HG02884 (cell line): ENCODE data around the gene ARID5A.

Experiments used
- ATAC-seq: cut with Tn5 transposase; IDR thresholded peaks from one replicate; pipeline ENCODE4 v1.9.1; 2021; ENCODE audit warnings: mild to moderate bottlenecking, moderate library complexity; ENCODE audit not compliant: unreplicated experiment

ARID5A gene

DNA sequence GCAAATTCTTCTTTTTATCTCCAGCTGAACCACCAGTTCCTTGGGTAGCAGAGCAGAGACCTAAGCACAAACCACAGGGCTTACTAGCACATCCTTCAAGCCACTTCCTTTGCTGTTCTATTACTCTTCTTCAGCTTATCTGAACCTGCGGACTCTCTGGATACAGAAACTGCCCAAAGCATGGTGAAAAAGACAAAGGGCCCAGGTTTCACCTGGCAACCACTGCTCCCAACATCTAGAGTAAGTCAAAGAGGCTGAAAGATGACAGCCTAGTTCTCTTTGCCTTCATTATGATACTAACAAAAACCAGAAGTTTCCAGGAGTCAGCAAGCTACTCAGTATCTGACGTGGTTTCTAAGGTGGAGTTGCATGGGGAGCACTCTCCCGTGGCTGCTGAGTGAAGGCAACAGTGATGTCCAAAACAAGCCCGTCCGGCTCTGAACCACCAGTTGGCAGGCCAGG is 58.2 kb downstream of the ARID5A start:
- no peak for ATAC-seq

- no peak for ATAC-seq
Observed at GRCh38 chr2:96596596-96596995, 60.0 kb downstream of the ARID5A start.

DNA sequence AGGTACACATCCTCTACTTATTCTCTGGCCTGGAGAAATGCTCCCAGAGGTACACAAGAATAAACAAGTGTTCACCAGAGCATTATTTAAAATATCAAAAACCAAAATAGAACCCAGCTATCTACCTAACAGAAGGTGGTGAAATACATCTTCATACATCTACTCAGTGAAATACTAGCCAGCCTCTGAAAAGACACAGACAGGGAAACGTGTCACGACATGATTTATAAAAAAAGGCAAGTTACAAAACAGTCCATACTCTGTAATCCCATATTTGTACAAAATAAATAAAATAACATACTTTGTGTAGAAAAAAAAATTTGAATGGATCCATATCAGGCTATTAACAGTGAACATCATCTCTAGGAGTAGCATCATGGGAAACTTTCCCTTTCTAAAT is 63.4 kb downstream of the ARID5A start:
- no peak for ATAC-seq

- ATAC-seq, result no peak
Observed at GRCh38 chr2:96601382-96602292, 65.1 kb downstream of the ARID5A start.
